ENCODE results near the gene STARD7. TPM values are rescaled to one million over a fixed set of nuclear protein-coding genes. Genes with fewer than 3 reads are reported as not detected.

The STARD7 gene
- total RNA-seq, 2 experiments from 2014 or later, result 108 to 113 TPM

- Mint-ChIP-seq H3K9me3 (no peaks in the 10 kb centered on the region), H3K27ac (peak overlapping the region; percentile 80), H3K4me1 (peaks cover 60% of the 10 kb centered on the region), H3K27me3 (no peaks in the 10 kb centered on the region), H3K36me3 (ENCODE audit: low read depth) (no peaks in the 10 kb centered on the region), H3K4me3 (no peak overlapping the region)
- DNase-seq, result no peak
- POLR2A ChIA-PET, result interaction anchor here (4.2 kb wide), 1 partner anchor 12 kb away, joined by 91 read pairs; the partner anchor contains the start of gene DUSP2
- CTCF ChIA-PET, result interaction anchor here (0.7 to 3.0 kb wide), 5 partner anchors 9 to 165 kb away, joined by 3 to 14 read pairs (median 5); no protein-coding TSS in a partner anchor
Measured at GRCh38 chr2:96156926-96157648, 51.5 kb downstream of the STARD7 start.

DNA sequence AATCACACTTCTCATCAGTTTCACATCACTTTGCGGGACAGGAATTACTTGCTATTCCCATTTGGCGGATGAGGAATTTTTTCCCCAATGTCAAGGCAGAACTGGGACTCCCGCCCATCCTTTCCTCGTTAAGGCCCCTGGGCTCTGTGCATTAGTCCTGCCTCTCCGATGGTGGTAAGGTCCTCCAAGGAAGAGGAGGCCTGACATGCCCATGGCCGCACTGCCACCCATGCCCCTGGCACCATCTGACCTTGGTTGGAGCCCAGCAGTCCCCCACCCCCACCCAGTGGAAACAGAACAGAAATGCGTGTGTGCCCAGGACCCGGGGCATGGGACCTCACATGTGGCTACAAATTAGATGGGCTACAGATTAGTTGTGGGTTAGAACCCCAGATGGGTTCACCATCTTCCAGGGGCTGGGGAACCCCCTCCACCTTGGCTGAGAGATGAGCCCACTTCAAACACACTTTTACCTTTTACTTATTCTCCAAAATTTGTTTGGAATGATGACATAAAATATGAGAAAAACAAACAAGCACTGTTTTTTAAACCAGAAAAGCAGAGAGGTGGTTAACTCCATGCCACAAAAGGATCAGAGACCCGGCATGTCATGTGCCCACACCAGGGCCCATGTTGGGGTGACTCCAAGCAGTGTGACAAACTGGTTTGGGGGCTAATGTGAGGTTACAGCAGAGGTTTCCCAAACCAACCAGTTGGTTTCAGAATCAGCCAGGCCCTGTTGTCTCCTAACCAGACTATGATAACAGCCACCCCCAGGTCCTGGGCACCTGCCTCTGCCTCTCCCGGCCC is 52.4 kb downstream of the STARD7 start:
- Mint-ChIP-seq H3K9me3 (no peaks in the 10 kb centered on the region), H3K4me1 (peaks cover 62% of the 10 kb centered on the region), H3K4me3 (no peak overlapping the region), H3K27ac (peak overlapping the region; percentile 80), H3K27me3 (no peaks in the 10 kb centered on the region), H3K36me3 (ENCODE audit: low read depth) (no peaks in the 10 kb centered on the region)
- DNase-seq, result peak; percentile 61
- ChIA-PET POLR2A (interaction anchor here (1.2 to 4.2 kb wide), 2 partner anchors 10 to 11 kb away, joined by 3 to 91 read pairs; partner anchors contain the start of gene DUSP2), CTCF (interaction anchor here (0.7 to 1.1 kb wide), 3 partner anchors 8 to 18 kb away, joined by 3 to 5 read pairs (median 3); no protein-coding TSS in a partner anchor)

GRCh38 chr2:96154506-96155380 is 53.9 kb downstream of the STARD7 start:
- DNase-seq, result no peak

GRCh38 chr2:96153991-96154431 is 54.6 kb downstream of the STARD7 start:
- no peaks in the 10 kb centered on the region for H3K36me3 Mint-ChIP-seq (ENCODE audit: low read depth)
- peaks cover 56% of the 10 kb centered on the region for H3K4me1 Mint-ChIP-seq
- POLR2A ChIA-PET, result no interaction called here
- no peak overlapping the region for H3K4me3 Mint-ChIP-seq
- DNase-seq, result no peak
- H3K27me3 Mint-ChIP-seq, result no peaks in the 10 kb centered on the region
- no peak overlapping the region for H3K27ac Mint-ChIP-seq
- CTCF ChIA-PET, result no interaction called here
- H3K9me3 Mint-ChIP-seq, result no peaks in the 10 kb centered on the region

More at GRCh38 chr2:96154506-96155380, 53.9 kb downstream of the STARD7 start:
- Mint-ChIP-seq H3K9me3 (no peaks in the 10 kb centered on the region), H3K4me1 (peaks cover 60% of the 10 kb centered on the region), H3K27me3 (no peaks in the 10 kb centered on the region), H3K27ac (no peak overlapping the region), H3K36me3 (ENCODE audit: low read depth) (no peaks in the 10 kb centered on the region), H3K4me3 (no peak overlapping the region)
- ChIA-PET POLR2A (interaction anchor here (1.2 kb wide), 1 partner anchor 8 kb away, joined by 3 read pairs; no protein-coding TSS in a partner anchor), CTCF (interaction anchor here (1.0 kb wide), 1 partner anchor 20 kb away, joined by 3 read pairs; no protein-coding TSS in a partner anchor)

- ChIA-PET POLR2A (no interaction called here), CTCF (no interaction called here)
- Mint-ChIP-seq H3K27me3 (no peaks in the 10 kb centered on the region), H3K36me3 (ENCODE audit: low read depth) (no peaks in the 10 kb centered on the region), H3K4me3 (no peak overlapping the region), H3K9me3 (no peaks in the 10 kb centered on the region), H3K4me1 (peaks cover 56% of the 10 kb centered on the region), H3K27ac (no peak overlapping the region)
- no peak for DNase-seq
Measured at GRCh38 chr2:96153291-96153713, 55.3 kb downstream of the STARD7 start.

- Mint-ChIP-seq H3K27ac (no peak overlapping the region), H3K36me3 (ENCODE audit: low read depth) (no peaks in the 10 kb centered on the region), H3K9me3 (no peaks in the 10 kb centered on the region), H3K4me3 (no peak overlapping the region), H3K4me1 (peaks cover 56% of the 10 kb centered on the region), H3K27me3 (no peaks in the 10 kb centered on the region)
- CTCF ChIA-PET, result interaction anchor here (1.0 to 1.6 kb wide), 2 partner anchors 22 to 160 kb away, joined by 3 to 5 read pairs; no protein-coding TSS in a partner anchor
- no peak for DNase-seq
- POLR2A ChIA-PET, result interaction anchor here (0.7 to 0.8 kb wide), 2 partner anchors 10 to 32 kb away, joined by 3 read pairs; no protein-coding TSS in a partner anchor
Measured at GRCh38 chr2:96152304-96153161, 56.1 kb downstream of the STARD7 start.

DNA sequence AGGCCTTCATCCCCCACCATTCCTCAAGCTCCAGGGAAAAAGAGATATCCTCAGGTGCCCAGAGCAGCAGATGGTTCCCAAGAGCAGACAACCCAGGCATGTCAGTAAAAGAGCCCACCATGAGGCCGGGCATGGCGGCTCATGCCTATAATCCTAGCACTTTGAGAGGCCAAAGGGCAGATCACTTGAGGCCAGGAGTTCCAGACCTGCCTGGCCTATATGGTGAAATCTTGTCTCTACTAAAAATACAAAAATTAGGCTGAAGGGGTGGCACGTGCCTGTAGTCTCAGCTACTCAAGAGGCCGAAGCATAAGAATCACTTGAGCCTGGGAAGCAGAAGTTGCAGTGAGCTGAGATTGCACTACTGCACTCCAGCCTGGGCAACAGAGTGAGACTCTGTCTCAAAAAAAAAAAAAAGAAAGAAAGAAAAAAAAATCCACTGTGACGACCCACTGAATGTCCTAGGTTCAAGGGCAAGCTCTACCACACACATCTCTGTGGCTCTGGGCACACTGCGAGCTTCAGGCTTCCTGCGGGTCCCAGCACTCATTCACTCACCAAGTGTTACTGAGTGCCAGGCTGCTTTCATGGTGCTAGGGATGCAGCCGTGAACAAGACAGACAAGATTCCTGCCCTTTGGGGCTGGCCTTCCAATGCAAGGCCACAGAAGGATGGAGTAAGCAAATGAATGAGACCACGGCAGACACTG is 56.9 kb downstream of the STARD7 start:
- Mint-ChIP-seq H3K27me3 (no peaks in the 10 kb centered on the region), H3K36me3 (ENCODE audit: low read depth) (no peaks in the 10 kb centered on the region), H3K4me3 (no peak overlapping the region), H3K9me3 (no peaks in the 10 kb centered on the region), H3K4me1 (peaks cover 56% of the 10 kb centered on the region), H3K27ac (peak overlapping the region; percentile 23)
- POLR2A ChIA-PET, result interaction anchor here (0.7 to 2.2 kb wide), 2 partner anchors 12 to 31 kb away, joined by 3 to 10 read pairs; no protein-coding TSS in a partner anchor
- no peak for DNase-seq
- CTCF ChIA-PET, result interaction anchor here (1.0 to 1.6 kb wide), 2 partner anchors 22 to 159 kb away, joined by 3 to 5 read pairs; no protein-coding TSS in a partner anchor

- DNase-seq, result no peak
- no peaks in the 10 kb centered on the region for H3K36me3 Mint-ChIP-seq (ENCODE audit: low read depth)
- POLR2A ChIA-PET, result interaction anchor here (1.5 to 2.2 kb wide), 2 partner anchors 8 to 13 kb away, joined by 6 to 10 read pairs; no protein-coding TSS in a partner anchor
- H3K9me3 Mint-ChIP-seq, result no peaks in the 10 kb centered on the region
- H3K4me1 Mint-ChIP-seq, result peaks cover 56% of the 10 kb centered on the region
- CTCF ChIA-PET, result interaction anchor here (1.6 kb wide), 1 partner anchor 23 kb away, joined by 5 read pairs; no protein-coding TSS in a partner anchor
- no peak overlapping the region for H3K4me3 Mint-ChIP-seq
- H3K27ac Mint-ChIP-seq, result peak overlapping the region; percentile 23
- no peaks in the 10 kb centered on the region for H3K27me3 Mint-ChIP-seq
Measured at GRCh38 chr2:96150791-96151594, 57.6 kb downstream of the STARD7 start.

- no peak overlapping the region for H3K4me3 Mint-ChIP-seq
- DNase-seq, result no peak
- no peak overlapping the region for H3K27ac Mint-ChIP-seq
- no peaks in the 10 kb centered on the region for H3K36me3 Mint-ChIP-seq (ENCODE audit: low read depth)
- no peaks in the 10 kb centered on the region for H3K27me3 Mint-ChIP-seq
- H3K4me1 Mint-ChIP-seq, result peaks cover 58% of the 10 kb centered on the region
- POLR2A ChIA-PET, result interaction anchor here (1.5 to 2.2 kb wide), 2 partner anchors 9 to 14 kb away, joined by 6 to 10 read pairs; no protein-coding TSS in a partner anchor
- no peaks in the 10 kb centered on the region for H3K9me3 Mint-ChIP-seq
- CTCF ChIA-PET, result no interaction called here
Measured at GRCh38 chr2:96150007-96150640, 58.5 kb downstream of the STARD7 start.
